H7 (cell line): ENCODE measurements around the gene CLEC3A. TPM values are rescaled to one million over a fixed set of nuclear protein-coding genes. Genes with fewer than 3 reads are reported as not detected.

Experiments used
- DNase-seq: peaks from one replicate; pipeline ENCODE4 v3.0.0; 2012
- H3K27me3 ChIP-seq: 2 replicates; pipeline ENCODE4 v1.6.0; 2011; ENCODE audit warnings: mild to moderate bottlenecking, low read length; ENCODE audit not compliant: control insufficient read depth, insufficient read depth
- H3K36me3 ChIP-seq: replicated peaks from 2 replicates; pipeline ENCODE4 v1.5.1; 2011; ENCODE audit warnings: low read length; ENCODE audit not compliant: control insufficient read depth, insufficient read depth
- H3K4me3 ChIP-seq: 2 replicates; pipeline ENCODE4 v1.5.1; 2011; ENCODE audit warnings: low read depth, mild to moderate bottlenecking, control low read depth, low read length, moderate library complexity; ENCODE audit not compliant: insufficient read depth
- total RNA-seq: library from RNA; depleted of rRNA; stranded (reverse); fragments of >200 nt; shearing (Covaris generic); gene quantifications from 2 replicates; pipeline ENCODE4 v1.2.3, GENCODE V29; 2014

Gene CLEC3A
- total RNA-seq, 1 experiment from 2014 or later: not detected

GRCh38 chr16:78001451-78002025 is 20.8 kb upstream of the CLEC3A start:
- DNase-seq: no peak
- Histone ChIP-seq H3K27me3 (no peaks in the 10 kb centered on the region), H3K36me3 (no peaks in the 10 kb centered on the region), H3K4me3 (no peak overlapping the region)

GRCh38 chr16:78002915-78003538 is 19.3 kb upstream of the CLEC3A start:
- Histone ChIP-seq H3K27me3 (no peaks in the 10 kb centered on the region), H3K36me3 (no peaks in the 10 kb centered on the region), H3K4me3 (no peak overlapping the region)
- peak; percentile 79 for DNase-seq

- no peaks in the 10 kb centered on the region for H3K27me3 ChIP-seq
- H3K4me3 ChIP-seq: no peak overlapping the region
- DNase-seq: no peak
- H3K36me3 ChIP-seq: no peaks in the 10 kb centered on the region
These were observed 17.8 kb upstream of the CLEC3A start for GRCh38 chr16:78004517-78004916.

GRCh38 chr16:78005881-78006280 is 16.5 kb upstream of the CLEC3A start:
- peak; percentile 56 for DNase-seq
- Histone ChIP-seq H3K27me3 (no peaks in the 10 kb centered on the region), H3K4me3 (no peak overlapping the region), H3K36me3 (no peaks in the 10 kb centered on the region)

- no peaks in the 10 kb centered on the region for H3K36me3 ChIP-seq
- H3K27me3 ChIP-seq: no peaks in the 10 kb centered on the region
- DNase-seq: no peak
- H3K4me3 ChIP-seq: no peak overlapping the region
These were observed 15.2 kb upstream of the CLEC3A start for GRCh38 chr16:78007121-78007520.

- no peak for DNase-seq
- Histone ChIP-seq H3K27me3 (no peaks in the 10 kb centered on the region), H3K36me3 (no peaks in the 10 kb centered on the region), H3K4me3 (no peak overlapping the region)
These were observed 1.8 kb downstream of the CLEC3A start for GRCh38 chr16:78024159-78024558.

- no peak for DNase-seq
- H3K4me3 ChIP-seq: no peak overlapping the region
These were observed 3.3 kb downstream of the CLEC3A start for GRCh38 chr16:78025631-78026030.

GRCh38 chr16:78028018-78028417 is 5.7 kb downstream of the CLEC3A start:
- no peaks in the 10 kb centered on the region for H3K27me3 ChIP-seq
- H3K4me3 ChIP-seq: no peak overlapping the region
- no peaks in the 10 kb centered on the region for H3K36me3 ChIP-seq
- no peak for DNase-seq

More at GRCh38 chr16:78025631-78026030, 3.3 kb downstream of the CLEC3A start:
- Histone ChIP-seq H3K36me3 (no peaks in the 10 kb centered on the region), H3K27me3 (no peaks in the 10 kb centered on the region)

- DNase-seq: no peak
- Histone ChIP-seq H3K36me3 (no peaks in the 10 kb centered on the region), H3K27me3 (no peaks in the 10 kb centered on the region), H3K4me3 (no peak overlapping the region)
These were observed 12.2 kb downstream of the CLEC3A start for GRCh38 chr16:78034530-78034929.

GRCh38 chr16:78035012-78035411 is 12.7 kb downstream of the CLEC3A start:
- no peaks in the 10 kb centered on the region for H3K27me3 ChIP-seq
- H3K36me3 ChIP-seq: no peaks in the 10 kb centered on the region
- no peak for DNase-seq
- H3K4me3 ChIP-seq: no peak overlapping the region

- H3K27me3 ChIP-seq: no peaks in the 10 kb centered on the region
- no peaks in the 10 kb centered on the region for H3K36me3 ChIP-seq
- no peak for DNase-seq
- H3K4me3 ChIP-seq: no peak overlapping the region
These were observed 18.0 kb downstream of the CLEC3A start for GRCh38 chr16:78040396-78040795.

GRCh38 chr16:78045865-78046581 is 23.7 kb downstream of the CLEC3A start:
- Histone ChIP-seq H3K27me3 (peaks cover 7% of the 10 kb centered on the region), H3K4me3 (no peak overlapping the region), H3K36me3 (no peaks in the 10 kb centered on the region)
- DNase-seq: peak; percentile 96

GRCh38 chr16:78048319-78048718 is 26.0 kb downstream of the CLEC3A start:
- no peak overlapping the region for H3K4me3 ChIP-seq
- peaks cover 7% of the 10 kb centered on the region for H3K27me3 ChIP-seq
- no peak for DNase-seq

GRCh38 chr16:78050734-78051400 is 28.5 kb downstream of the CLEC3A start:
- H3K4me3 ChIP-seq: no peak overlapping the region
- H3K27me3 ChIP-seq: peaks cover 7% of the 10 kb centered on the region
- DNase-seq: no peak
- H3K36me3 ChIP-seq: no peaks in the 10 kb centered on the region

More at GRCh38 chr16:78048319-78048718, 26.0 kb downstream of the CLEC3A start:
- H3K36me3 ChIP-seq: no peaks in the 10 kb centered on the region
